Metanephros (tissue), 1 donor: Measurements from ENCODE around the gene LAMTOR2. TPM values are rescaled to one million over a fixed set of nuclear protein-coding genes. Genes with fewer than 3 reads are reported as not detected.

Source experiments
- total RNA-seq: library from RNA; depleted of rRNA; stranded (reverse); fragments of >200 nt; gene quantifications from one replicate; pipeline ENCODE4 v1.2.3, GENCODE V29; 2014

Gene LAMTOR2
- total RNA-seq: 68.4 TPM

GRCh38 chr1:156054500-156055280, at the start of gene LAMTOR2:
LAMTOR2 (plus strand) TSS chr1:156054782; CDS start chr1:156054890, 108 bp downstream.

GRCh38 chr1:156020293-156021092, 34.1 kb upstream of the LAMTOR2 start, which contains the start of gene SSR2:
SSR2 (minus strand) TSS chr1:156020951; CDS start chr1:156020167, 784 bp downstream.

GRCh38 chr1:156053768-156054499, 648 bp upstream of the LAMTOR2 start, which contains the start of gene UBQLN4:
UBQLN4 (minus strand) TSS chr1:156053798; CDS start chr1:156053701, 97 bp downstream.

GRCh38 chr1:156060937-156061636, 6.5 kb downstream of the LAMTOR2 start, which contains the start of gene RAB25:
RAB25 (plus strand) TSS chr1:156061160; CDS start chr1:156061401, 241 bp downstream.

GRCh38 chr1:156082309-156083091, 27.9 kb downstream of the LAMTOR2 start, which contains the start of gene MEX3A:
MEX3A (minus strand) TSS chr1:156082465; CDS start chr1:156081998, 467 bp downstream.

Other genes with a start within 250 kb of the LAMTOR2 start
- 48.2 TPM for gene GON4L, start 197.6 kb upstream of the LAMTOR2 start, total RNA-seq
- gene SYT11, start 195.2 kb upstream of the LAMTOR2 start, total RNA-seq: 20.0 TPM
- 31.4 TPM for gene RIT1, start 143.4 kb upstream of the LAMTOR2 start, total RNA-seq
- 46.1 TPM for gene KHDC4, start 120.4 kb upstream of the LAMTOR2 start, total RNA-seq
- gene RXFP4, start 113.1 kb upstream of the LAMTOR2 start, total RNA-seq: 0.18 TPM
- 93.6 TPM for gene ARHGEF2, start 76.2 kb upstream of the LAMTOR2 start, total RNA-seq
- 214 TPM for gene SSR2, start 33.8 kb upstream of the LAMTOR2 start, total RNA-seq
- gene UBQLN4, start 984 bp upstream of the LAMTOR2 start, total RNA-seq: 19.7 TPM
- gene RAB25, start 6.4 kb downstream of the LAMTOR2 start, total RNA-seq: 34.3 TPM
- gene MEX3A, start 27.7 kb downstream of the LAMTOR2 start, total RNA-seq: 29.6 TPM
- 182 TPM for gene LMNA, start 59.9 kb downstream of the LAMTOR2 start, total RNA-seq
- 20.3 TPM for gene SEMA4A, start 98.8 kb downstream of the LAMTOR2 start, total RNA-seq
- 20.6 TPM for gene SLC25A44, start 139.3 kb downstream of the LAMTOR2 start, total RNA-seq
- 69.0 TPM for gene PMF1, start 158.2 kb downstream of the LAMTOR2 start, total RNA-seq
- 2.1 TPM for gene BGLAP, start 187.4 kb downstream of the LAMTOR2 start, total RNA-seq
- 1.9 TPM for gene PAQR6, start 193.3 kb downstream of the LAMTOR2 start, total RNA-seq
- gene SMG5, start 228.0 kb downstream of the LAMTOR2 start, total RNA-seq: 56.5 TPM
- 4.0 TPM for gene TMEM79, start 229.5 kb downstream of the LAMTOR2 start, total RNA-seq
- 45.4 TPM for gene GLMP, start 240.9 kb downstream of the LAMTOR2 start, total RNA-seq
- gene VHLL, start 244.5 kb downstream of the LAMTOR2 start, total RNA-seq: not detected